NCI-H2196 treated with DMSO at 0.1 percent for 48 hours (cell line): Measurements from ENCODE around the gene KLHL3.

Experiments
- DNase-seq: peaks from one replicate; lab custom pipeline; 2025; ENCODE audit not compliant: unreplicated experiment; lab: John Stamatoyannopoulos, UW

The KLHL3 gene

GRCh38 chr5:137589185-137589584, 146.7 kb downstream of the KLHL3 start:
- DNase-seq: no peak

GRCh38 chr5:137587919-137588318, 148.0 kb downstream of the KLHL3 start:
- DNase-seq: no peak

DNA sequence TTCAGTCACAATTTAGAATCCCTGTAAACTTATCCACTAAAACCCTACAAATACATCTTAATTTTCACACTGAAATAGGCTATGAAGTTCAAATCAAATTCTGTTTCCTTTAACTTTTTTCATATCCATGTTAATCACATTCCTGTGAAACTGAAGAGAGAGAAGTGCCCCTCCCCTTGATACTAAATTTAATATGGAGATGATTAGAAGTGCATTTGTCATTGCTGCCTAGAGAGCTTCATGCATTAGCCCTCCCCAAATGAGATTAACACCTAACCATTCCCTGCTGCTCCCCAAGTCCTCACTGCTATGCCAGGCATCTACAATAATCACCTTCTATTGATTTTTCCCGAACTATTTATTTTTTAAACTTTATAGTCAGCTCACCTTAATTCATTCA, 151.6 kb downstream of the KLHL3 start:
- DNase-seq: no peak

DNA sequence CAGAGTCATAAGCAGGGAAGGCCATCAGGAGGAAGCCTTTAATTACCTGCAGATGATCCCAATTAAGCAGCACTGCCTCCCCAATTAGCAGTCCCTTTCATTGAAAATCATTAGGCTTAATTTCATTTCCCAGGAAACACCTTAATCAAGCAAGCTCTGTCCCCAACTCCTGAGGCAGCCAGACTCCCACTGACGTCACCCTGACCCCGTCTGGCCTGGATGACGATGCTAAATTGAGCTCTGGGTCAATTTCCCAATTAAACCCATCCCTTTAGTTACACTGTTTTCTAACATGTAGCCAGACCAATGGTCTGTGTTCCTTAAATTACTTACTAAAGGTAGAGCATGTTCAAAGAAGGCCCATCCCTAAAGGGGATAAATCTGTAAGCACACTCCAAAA, 152.8 kb downstream of the KLHL3 start:
- no peak for DNase-seq

DNA sequence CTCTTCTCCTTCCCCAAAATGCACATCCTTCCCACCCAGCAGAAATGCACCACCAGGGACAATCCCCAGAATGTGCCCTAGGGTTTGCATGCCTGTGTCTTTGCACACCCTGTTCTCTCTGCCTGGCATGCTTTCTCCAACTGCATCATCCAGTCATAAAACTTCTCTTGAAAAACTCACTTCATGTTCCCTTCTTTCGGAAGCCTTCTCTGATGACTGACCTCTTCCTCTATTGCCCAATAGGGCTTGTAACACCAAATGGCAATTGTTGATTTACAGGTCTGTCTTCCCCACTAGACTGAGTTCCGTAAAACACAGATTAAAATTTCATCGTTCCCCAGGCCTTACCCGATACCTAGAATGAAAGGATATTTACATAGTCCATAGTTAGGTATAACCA, 153.7 kb downstream of the KLHL3 start:
- DNase-seq: no peak

GRCh38 chr5:137581776-137582175, 154.1 kb downstream of the KLHL3 start:
- DNase-seq: no peak

DNA sequence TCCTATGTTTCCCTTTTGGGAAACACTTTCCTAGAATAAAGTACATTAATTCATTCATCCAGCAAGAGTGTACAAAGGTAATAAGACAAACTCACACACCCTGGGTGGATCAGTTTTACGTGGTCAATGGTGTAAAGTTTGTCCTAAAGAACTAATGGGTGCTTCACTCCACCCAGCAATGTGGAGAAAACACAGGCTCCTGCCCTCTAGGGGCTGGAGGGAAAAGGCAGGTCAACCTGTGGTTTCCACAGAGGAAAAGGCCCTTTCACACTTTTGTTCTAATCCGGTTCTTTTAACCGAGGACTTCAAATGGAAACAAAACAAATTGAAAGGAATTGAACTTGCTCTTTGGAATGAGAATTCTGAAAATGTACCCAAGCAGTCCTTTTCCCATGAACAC, 155.9 kb downstream of the KLHL3 start:
- DNase-seq: no peak

DNA sequence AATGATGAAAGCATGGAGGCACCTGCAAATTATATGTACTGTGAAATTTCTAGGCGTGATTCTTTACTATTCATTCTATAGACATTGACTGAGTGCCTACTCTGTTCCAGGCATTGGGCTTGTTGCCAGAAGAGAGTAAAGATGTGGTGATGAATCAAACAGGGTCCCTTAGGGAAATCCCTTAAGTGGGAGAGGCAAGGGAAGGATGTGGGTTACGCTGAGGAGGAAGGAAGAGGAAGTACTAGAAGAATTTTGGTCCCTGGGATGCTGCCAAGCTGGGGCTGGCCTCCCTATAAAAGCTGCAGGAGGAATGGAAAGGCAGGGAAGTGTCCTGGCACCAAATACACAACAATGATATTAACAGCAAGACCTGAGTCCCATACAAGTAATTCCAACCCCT, 160.0 kb downstream of the KLHL3 start:
- no peak for DNase-seq

DNA sequence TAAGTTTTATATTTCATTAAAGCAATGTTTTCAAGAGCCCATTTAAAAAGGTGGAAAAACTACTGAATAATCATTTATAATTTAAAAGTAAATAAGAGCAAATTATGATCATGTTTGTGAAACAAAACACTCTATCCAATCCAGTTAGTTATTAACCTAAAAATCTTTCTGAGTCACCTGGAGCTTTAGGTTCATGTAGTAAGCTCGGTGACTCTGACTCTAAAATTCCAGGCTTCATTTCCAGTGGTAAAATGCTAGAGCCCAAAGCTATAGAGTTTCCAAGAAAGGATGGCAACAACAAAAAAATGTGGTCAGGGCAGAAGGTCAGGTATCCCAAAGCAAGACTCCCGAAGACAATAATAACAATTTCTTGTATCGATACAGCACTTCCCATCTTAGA, 160.7 kb downstream of the KLHL3 start:
- DNase-seq: no peak

- DNase-seq: no peak
These were observed 162.5 kb downstream of the KLHL3 start for GRCh38 chr5:137573376-137573775.

DNA sequence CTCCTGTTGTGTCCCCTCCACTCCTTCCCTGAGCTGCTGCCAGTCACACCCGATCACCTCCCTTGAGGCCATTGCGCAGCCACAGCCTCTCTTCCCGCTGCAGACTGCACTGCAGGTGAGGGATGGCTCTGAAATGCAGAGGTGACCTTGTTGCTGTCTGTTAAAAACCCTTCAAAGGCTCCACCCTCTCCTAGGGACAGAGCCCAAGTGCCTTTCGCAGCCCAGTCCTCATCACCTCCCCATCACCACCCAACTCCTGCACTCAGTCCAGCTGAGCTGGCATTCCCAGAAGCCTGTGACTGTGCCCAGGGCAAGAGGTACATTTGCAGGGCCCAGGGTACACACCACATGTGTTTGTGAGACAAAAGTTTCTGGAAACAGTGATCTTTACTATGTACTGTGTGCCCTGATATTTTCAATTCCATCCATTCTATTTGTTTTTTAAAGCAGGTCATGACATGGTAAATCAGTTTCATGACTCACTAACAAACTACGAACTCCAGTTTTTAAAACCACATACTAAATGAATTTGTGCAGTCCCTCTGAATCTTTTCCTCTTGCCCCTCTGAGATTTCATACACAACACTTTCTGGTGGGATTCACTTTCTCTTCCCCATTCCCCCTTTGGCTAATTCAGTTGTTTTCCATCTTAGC, 163.7 kb downstream of the KLHL3 start:
- DNase-seq: no peak

DNA sequence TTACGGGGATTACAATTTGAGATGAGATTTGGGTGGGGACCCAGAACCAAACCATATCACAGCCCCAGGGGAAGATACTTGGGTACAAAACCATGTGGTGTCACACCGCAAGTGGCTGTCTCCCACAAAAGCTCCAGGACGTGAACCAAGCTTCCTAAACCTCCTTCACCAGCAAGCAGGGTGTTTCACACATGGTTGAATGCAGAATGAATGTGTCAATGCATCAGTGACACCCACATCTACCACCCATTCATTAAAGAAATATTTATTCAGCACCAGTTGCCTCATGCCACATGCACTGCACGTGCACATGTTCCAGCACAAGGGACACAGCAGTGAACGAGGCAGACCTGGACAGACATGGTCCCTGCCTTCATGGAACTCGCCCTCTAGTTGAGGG, 165.8 kb downstream of the KLHL3 start:
- no peak for DNase-seq
